HG03025 (cell line): ENCODE measurements around the gene TAGLN.

Experiments used
- ATAC-seq: cut with Tn5 transposase; IDR thresholded peaks from one replicate; pipeline ENCODE4 v1.9.1; 2021; ENCODE audit warnings: mild to moderate bottlenecking, moderate library complexity; ENCODE audit not compliant: unreplicated experiment, low FRiP score

TAGLN gene

GRCh38 chr11:117212697-117213355 lies 13.7 kb downstream of the TAGLN start:
- ATAC-seq: no peak

GRCh38 chr11:117214404-117215110 lies 15.4 kb downstream of the TAGLN start:
- no peak for ATAC-seq

- ATAC-seq: no peak
Observed at GRCh38 chr11:117217141-117218084, 18.2 kb downstream of the TAGLN start.

- ATAC-seq: no peak
Observed at GRCh38 chr11:117218133-117218915, 19.2 kb downstream of the TAGLN start.

- no peak for ATAC-seq
Observed at GRCh38 chr11:117219001-117219400, 19.8 kb downstream of the TAGLN start.

- no peak for ATAC-seq
Observed at GRCh38 chr11:117219455-117219854, 20.3 kb downstream of the TAGLN start.

GRCh38 chr11:117219995-117220394 lies 20.8 kb downstream of the TAGLN start:
- no peak for ATAC-seq

- no peak for ATAC-seq
Observed at GRCh38 chr11:117220568-117220967, 21.4 kb downstream of the TAGLN start.

- ATAC-seq: no peak
Observed at GRCh38 chr11:117220999-117221774, 22.0 kb downstream of the TAGLN start.

- no peak for ATAC-seq
Observed at GRCh38 chr11:117221775-117222517, 22.8 kb downstream of the TAGLN start.

- ATAC-seq: no peak
Observed at GRCh38 chr11:117222991-117223740, 24.0 kb downstream of the TAGLN start.

GRCh38 chr11:117223741-117224689 lies 24.8 kb downstream of the TAGLN start:
- no peak for ATAC-seq

GRCh38 chr11:117225553-117226170 lies 26.5 kb downstream of the TAGLN start:
- ATAC-seq: no peak

GRCh38 chr11:117226388-117227385 lies 27.5 kb downstream of the TAGLN start:
- no peak for ATAC-seq

- ATAC-seq: no peak
Observed at GRCh38 chr11:117228091-117228490, 28.9 kb downstream of the TAGLN start.
